ENCODE data around the gene MTCL1. TPM values are rescaled to one million over a fixed set of nuclear protein-coding genes. Genes with fewer than 3 reads are reported as not detected.

Gene MTCL1
- total RNA-seq, 1 experiment from 2014 or later: 22.7 TPM

- Histone ChIP-seq H3K9ac (ENCODE audit: low read length) (no peak overlapping the region), H3K27me3 (ENCODE audit: insufficient read depth, low read length) (no peaks in the 10 kb centered on the region), H3K9me3 (ENCODE audit: control insufficient read depth in 1 of 2, insufficient read depth in 1 of 2, low read depth in 1 of 2, low read length in 2 of 2) (no peaks in the 10 kb centered on the region), H3K27ac (ENCODE audit: low read depth, low read length) (no peak overlapping the region), H3K4me3 (replicated peaks in 1 of 2; ENCODE audit: low read depth in 1 of 2, low read length in 2 of 2) (no peak overlapping the region), H3K4me2 (ENCODE audit: low read length) (no peak overlapping the region), H4K20me1 (ENCODE audit: insufficient read depth) (no peaks in the 10 kb centered on the region), H3K9me2 (ENCODE audit: insufficient read depth) (no peaks in the 10 kb centered on the region), H3K4me1 (ENCODE audit: control insufficient read depth in 1 of 2, insufficient read depth in 2 of 2, low read length in 2 of 2) (no peaks in the 10 kb centered on the region), H2AFZ (ENCODE audit: low read depth, low read length, poor library complexity, severe bottlenecking) (no peak overlapping the region), H3K36me3 (ENCODE audit: control insufficient read depth in 1 of 2, insufficient read depth in 2 of 2, low read length in 2 of 2) (no peaks in the 10 kb centered on the region), H3K79me2 (ENCODE audit: insufficient read depth, low read length) (no peaks in the 10 kb centered on the region)
- CTCF ChIA-PET: no interaction called here
- intact Hi-C loops (cut with micrococcal nuclease): no loop called here
- no peak for ATAC-seq
- no TSS peak for BruUV-seq (replicated peaks)
- RAD21 ChIA-PET (ENCODE audit: low non-redundant PET in 1 of 2, low total read pairs in 2 of 2, uncharacterized antibody in 2 of 2, unreplicated experiment in 2 of 2): no interaction called here
- POLR2A ChIA-PET: no interaction called here
- no peak for DNase-seq (ENCODE audit: low read depth, low spot score)
- TF ChIP-seq ZFX (IDR thresholded peaks at IDR 0.05) (no peak), EZH2 (IDR thresholded peaks at IDR 0.05) (no peak)
These were observed 137.6 kb downstream of the MTCL1 start for GRCh38 chr18:8843005-8843404.

DNA sequence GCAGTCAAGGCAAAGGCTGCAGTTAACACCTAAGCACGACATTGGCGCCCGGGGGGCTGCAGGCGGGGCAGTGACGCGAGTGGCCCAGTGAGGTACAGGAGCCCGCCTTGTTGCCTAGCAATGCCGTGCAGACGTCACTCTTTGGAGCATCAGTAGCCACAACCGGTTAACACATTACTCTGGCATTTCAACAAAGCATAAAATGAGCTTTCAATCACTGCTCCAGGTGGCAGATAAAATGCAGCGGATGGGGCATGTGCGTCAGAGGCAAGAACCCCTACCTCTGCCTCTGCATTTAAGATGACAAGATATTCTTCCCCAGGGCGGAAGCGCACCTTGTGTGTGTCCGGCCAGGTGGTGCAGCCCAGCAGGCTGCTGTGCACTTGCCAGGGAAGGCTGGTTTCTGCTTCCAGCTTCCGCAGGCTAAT is 139.4 kb downstream of the MTCL1 start:
- no peaks in the 10 kb centered on the region for H3K4me1 ChIP-seq (ENCODE audit: control insufficient read depth in 1 of 2, insufficient read depth in 2 of 2, low read length in 2 of 2)
- no TSS peak for BruUV-seq (replicated peaks)
- no peaks in the 10 kb centered on the region for H4K20me1 ChIP-seq (ENCODE audit: insufficient read depth)
- no peak overlapping the region for H3K4me2 ChIP-seq (ENCODE audit: low read length)
- H3K9me2 ChIP-seq (ENCODE audit: insufficient read depth): no peaks in the 10 kb centered on the region
- H2AFZ ChIP-seq (ENCODE audit: low read depth, low read length, poor library complexity, severe bottlenecking): no peak overlapping the region
- RAD21 ChIA-PET (ENCODE audit: low non-redundant PET in 1 of 2, low total read pairs in 2 of 2, uncharacterized antibody in 2 of 2, unreplicated experiment in 2 of 2): no interaction called here
- H3K36me3 ChIP-seq (ENCODE audit: control insufficient read depth in 1 of 2, insufficient read depth in 2 of 2, low read length in 2 of 2): no peaks in the 10 kb centered on the region
- ATAC-seq (no peak), DNase-seq (ENCODE audit: low read depth, low spot score) (no peak)
- intact Hi-C loops (cut with micrococcal nuclease): no loop called here
- CTCF ChIA-PET: no interaction called here
- POLR2A ChIA-PET: no interaction called here
- no peaks in the 10 kb centered on the region for H3K27me3 ChIP-seq (ENCODE audit: insufficient read depth, low read length)
- no peaks in the 10 kb centered on the region for H3K79me2 ChIP-seq (ENCODE audit: insufficient read depth, low read length)
- TF ChIP-seq SIN3A (IDR thresholded peaks at IDR 0.05; ENCODE audit: low read depth) (no peak), ATF3 (IDR thresholded peaks at IDR 0.05) (no peak), POLR2A (IDR thresholded peaks at IDR 0.05; ENCODE audit: borderline replicate concordance, extremely low read depth, insufficient read depth, insufficient read length) (no peak), FOSL1 (IDR thresholded peaks at IDR 0.05; ENCODE audit: low read depth) (no peak), ZNF274 (IDR thresholded peaks at IDR 0.05; ENCODE audit: low read depth, low read length) (no peak), RAD21 (IDR thresholded peaks at IDR 0.05; ENCODE audit: low read depth) (no peak), JUND (IDR thresholded peaks at IDR 0.05) (no peak), POLR2AphosphoS5 (IDR thresholded peaks at IDR 0.05; ENCODE audit: low read depth, low read length) (no peak), CEBPB (IDR thresholded peaks at IDR 0.05; ENCODE audit: low read depth) (no peak), ELF1 (IDR thresholded peaks at IDR 0.05; ENCODE audit: borderline replicate concordance, low read depth) (no peak), EZH2phosphoT487 (IDR thresholded peaks at IDR 0.05; ENCODE audit: borderline replicate concordance) (no peak), SP1 (IDR thresholded peaks at IDR 0.05; ENCODE audit: low read depth) (no peak), ZFX (IDR thresholded peaks at IDR 0.05) (no peak), SRF (IDR thresholded peaks at IDR 0.05; ENCODE audit: low read depth) (no peak)
- TF ChIP-seq, protein P1, sequence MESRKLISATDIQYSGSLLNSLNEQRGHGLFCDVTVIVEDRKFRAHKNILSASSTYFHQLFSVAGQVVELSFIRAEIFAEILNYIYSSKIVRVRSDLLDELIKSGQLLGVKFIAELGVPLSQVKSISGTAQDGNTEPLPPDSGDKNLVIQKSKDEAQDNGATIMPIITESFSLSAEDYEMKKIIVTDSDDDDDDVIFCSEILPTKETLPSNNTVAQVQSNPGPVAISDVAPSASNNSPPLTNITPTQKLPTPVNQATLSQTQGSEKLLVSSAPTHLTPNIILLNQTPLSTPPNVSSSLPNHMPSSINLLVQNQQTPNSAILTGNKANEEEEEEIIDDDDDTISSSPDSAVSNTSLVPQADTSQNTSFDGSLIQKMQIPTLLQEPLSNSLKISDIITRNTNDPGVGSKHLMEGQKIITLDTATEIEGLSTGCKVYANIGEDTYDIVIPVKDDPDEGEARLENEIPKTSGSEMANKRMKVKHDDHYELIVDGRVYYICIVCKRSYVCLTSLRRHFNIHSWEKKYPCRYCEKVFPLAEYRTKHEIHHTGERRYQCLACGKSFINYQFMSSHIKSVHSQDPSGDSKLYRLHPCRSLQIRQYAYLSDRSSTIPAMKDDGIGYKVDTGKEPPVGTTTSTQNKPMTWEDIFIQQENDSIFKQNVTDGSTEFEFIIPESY (IDR thresholded peaks at IDR 0.05; ENCODE audit: extremely low read depth, insufficient replicate concordance, low read length): no peak
- TF ChIP-seq, protein P2, sequence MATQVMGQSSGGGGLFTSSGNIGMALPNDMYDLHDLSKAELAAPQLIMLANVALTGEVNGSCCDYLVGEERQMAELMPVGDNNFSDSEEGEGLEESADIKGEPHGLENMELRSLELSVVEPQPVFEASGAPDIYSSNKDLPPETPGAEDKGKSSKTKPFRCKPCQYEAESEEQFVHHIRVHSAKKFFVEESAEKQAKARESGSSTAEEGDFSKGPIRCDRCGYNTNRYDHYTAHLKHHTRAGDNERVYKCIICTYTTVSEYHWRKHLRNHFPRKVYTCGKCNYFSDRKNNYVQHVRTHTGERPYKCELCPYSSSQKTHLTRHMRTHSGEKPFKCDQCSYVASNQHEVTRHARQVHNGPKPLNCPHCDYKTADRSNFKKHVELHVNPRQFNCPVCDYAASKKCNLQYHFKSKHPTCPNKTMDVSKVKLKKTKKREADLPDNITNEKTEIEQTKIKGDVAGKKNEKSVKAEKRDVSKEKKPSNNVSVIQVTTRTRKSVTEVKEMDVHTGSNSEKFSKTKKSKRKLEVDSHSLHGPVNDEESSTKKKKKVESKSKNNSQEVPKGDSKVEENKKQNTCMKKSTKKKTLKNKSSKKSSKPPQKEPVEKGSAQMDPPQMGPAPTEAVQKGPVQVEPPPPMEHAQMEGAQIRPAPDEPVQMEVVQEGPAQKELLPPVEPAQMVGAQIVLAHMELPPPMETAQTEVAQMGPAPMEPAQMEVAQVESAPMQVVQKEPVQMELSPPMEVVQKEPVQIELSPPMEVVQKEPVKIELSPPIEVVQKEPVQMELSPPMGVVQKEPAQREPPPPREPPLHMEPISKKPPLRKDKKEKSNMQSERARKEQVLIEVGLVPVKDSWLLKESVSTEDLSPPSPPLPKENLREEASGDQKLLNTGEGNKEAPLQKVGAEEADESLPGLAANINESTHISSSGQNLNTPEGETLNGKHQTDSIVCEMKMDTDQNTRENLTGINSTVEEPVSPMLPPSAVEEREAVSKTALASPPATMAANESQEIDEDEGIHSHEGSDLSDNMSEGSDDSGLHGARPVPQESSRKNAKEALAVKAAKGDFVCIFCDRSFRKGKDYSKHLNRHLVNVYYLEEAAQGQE (IDR thresholded peaks at IDR 0.05; ENCODE audit: low read depth): no peak
- no peaks in the 10 kb centered on the region for H3K9me3 ChIP-seq (ENCODE audit: control insufficient read depth in 1 of 2, insufficient read depth in 1 of 2, low read depth in 1 of 2, low read length in 2 of 2)
- H3K9ac ChIP-seq (ENCODE audit: low read length): no peak overlapping the region
- H3K4me3 ChIP-seq (replicated peaks in 1 of 2; ENCODE audit: low read depth in 1 of 2, low read length in 2 of 2): no peak overlapping the region
- no peak overlapping the region for H3K27ac ChIP-seq (ENCODE audit: low read depth, low read length)

All from HCT116 (cell line).